OCI-M2 (cell line): ENCODE measurements around the gene VTCN1.
"Not testable (repeated sequence)": the region's sequence is repeated elsewhere in the genome, so short reads cannot be mapped to it uniquely, and the experiment has no call there.

Experiments
- DNase-seq: peaks from one replicate; lab custom pipeline; 2025; ENCODE audit not compliant: unreplicated experiment; lab: John Stamatoyannopoulos, UW

The VTCN1 gene

GRCh38 chr1:117169871-117170596, 40.7 kb downstream of the VTCN1 start:
- DNase-seq, result no peak

- no peak for DNase-seq
These were observed 43.3 kb downstream of the VTCN1 start for GRCh38 chr1:117167402-117167801.

- no peak for DNase-seq
These were observed 44.7 kb downstream of the VTCN1 start for GRCh38 chr1:117166076-117166475.

- no peak for DNase-seq
These were observed 46.5 kb downstream of the VTCN1 start for GRCh38 chr1:117164209-117164608.

GRCh38 chr1:117162816-117163215, 47.9 kb downstream of the VTCN1 start:
- DNase-seq, result no peak

- DNase-seq, result no peak
These were observed 48.8 kb downstream of the VTCN1 start for GRCh38 chr1:117161887-117162286.

GRCh38 chr1:117151305-117151704, 59.4 kb downstream of the VTCN1 start:
- DNase-seq, result not testable (repeated sequence)

GRCh38 chr1:117150316-117150715, 60.4 kb downstream of the VTCN1 start:
- DNase-seq, result no peak

GRCh38 chr1:117147856-117148588, 62.7 kb downstream of the VTCN1 start:
- no peak for DNase-seq

- no peak for DNase-seq
These were observed 63.3 kb downstream of the VTCN1 start for GRCh38 chr1:117147341-117147831.

- no peak for DNase-seq
These were observed 64.0 kb downstream of the VTCN1 start for GRCh38 chr1:117146575-117147340.

- DNase-seq, result no peak
These were observed 64.7 kb downstream of the VTCN1 start for GRCh38 chr1:117146072-117146471.

GRCh38 chr1:117143871-117144270, 66.9 kb downstream of the VTCN1 start:
- no peak for DNase-seq

- DNase-seq, result no peak
These were observed 67.6 kb downstream of the VTCN1 start for GRCh38 chr1:117143172-117143571.

GRCh38 chr1:117142200-117142599, 68.5 kb downstream of the VTCN1 start:
- DNase-seq, result no peak

- DNase-seq, result no peak
These were observed 72.2 kb downstream of the VTCN1 start for GRCh38 chr1:117138561-117138960.

- no peak for DNase-seq
These were observed 72.6 kb downstream of the VTCN1 start for GRCh38 chr1:117138106-117138505.

- no peak for DNase-seq
These were observed 73.4 kb downstream of the VTCN1 start for GRCh38 chr1:117137281-117137855.

GRCh38 chr1:117136749-117137148, 74.0 kb downstream of the VTCN1 start:
- no peak for DNase-seq

- no peak for DNase-seq
These were observed 75.4 kb downstream of the VTCN1 start for GRCh38 chr1:117135329-117135728.

- no peak for DNase-seq
These were observed 80.2 kb downstream of the VTCN1 start for GRCh38 chr1:117130526-117130925.
